LNCAP (cell line): Measurements from ENCODE around the gene MMAB.

ENCODE experiments used
- TF ChIP-seq, protein P1 (sequence below): fragments of 450-650 bp; IDR thresholded peaks from 2 replicates; pipeline ENCODE4 v1.5.1; 2017; ENCODE audit warnings: mild to moderate bottlenecking

The MMAB gene

DNA sequence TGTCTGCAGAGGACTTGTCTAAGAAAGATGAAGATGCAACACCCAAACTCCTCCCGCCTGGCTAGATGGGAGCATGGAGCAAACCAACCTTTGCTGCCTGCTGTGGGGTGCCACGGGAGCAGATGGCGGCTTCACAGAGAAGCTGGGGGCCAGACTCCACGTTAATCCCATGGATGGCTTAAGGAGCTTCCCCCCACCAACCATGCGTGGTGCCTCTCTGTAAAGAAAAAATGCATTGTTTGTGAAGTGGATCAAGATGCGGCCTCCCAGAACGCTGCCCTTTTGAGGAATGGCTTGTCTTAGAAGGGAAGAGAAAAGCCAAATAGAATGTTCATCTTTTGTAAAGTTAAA, 15.9 kb upstream of the MMAB start:
- TF ChIP-seq, protein P1, sequence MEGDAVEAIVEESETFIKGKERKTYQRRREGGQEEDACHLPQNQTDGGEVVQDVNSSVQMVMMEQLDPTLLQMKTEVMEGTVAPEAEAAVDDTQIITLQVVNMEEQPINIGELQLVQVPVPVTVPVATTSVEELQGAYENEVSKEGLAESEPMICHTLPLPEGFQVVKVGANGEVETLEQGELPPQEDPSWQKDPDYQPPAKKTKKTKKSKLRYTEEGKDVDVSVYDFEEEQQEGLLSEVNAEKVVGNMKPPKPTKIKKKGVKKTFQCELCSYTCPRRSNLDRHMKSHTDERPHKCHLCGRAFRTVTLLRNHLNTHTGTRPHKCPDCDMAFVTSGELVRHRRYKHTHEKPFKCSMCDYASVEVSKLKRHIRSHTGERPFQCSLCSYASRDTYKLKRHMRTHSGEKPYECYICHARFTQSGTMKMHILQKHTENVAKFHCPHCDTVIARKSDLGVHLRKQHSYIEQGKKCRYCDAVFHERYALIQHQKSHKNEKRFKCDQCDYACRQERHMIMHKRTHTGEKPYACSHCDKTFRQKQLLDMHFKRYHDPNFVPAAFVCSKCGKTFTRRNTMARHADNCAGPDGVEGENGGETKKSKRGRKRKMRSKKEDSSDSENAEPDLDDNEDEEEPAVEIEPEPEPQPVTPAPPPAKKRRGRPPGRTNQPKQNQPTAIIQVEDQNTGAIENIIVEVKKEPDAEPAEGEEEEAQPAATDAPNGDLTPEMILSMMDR: no peak

DNA sequence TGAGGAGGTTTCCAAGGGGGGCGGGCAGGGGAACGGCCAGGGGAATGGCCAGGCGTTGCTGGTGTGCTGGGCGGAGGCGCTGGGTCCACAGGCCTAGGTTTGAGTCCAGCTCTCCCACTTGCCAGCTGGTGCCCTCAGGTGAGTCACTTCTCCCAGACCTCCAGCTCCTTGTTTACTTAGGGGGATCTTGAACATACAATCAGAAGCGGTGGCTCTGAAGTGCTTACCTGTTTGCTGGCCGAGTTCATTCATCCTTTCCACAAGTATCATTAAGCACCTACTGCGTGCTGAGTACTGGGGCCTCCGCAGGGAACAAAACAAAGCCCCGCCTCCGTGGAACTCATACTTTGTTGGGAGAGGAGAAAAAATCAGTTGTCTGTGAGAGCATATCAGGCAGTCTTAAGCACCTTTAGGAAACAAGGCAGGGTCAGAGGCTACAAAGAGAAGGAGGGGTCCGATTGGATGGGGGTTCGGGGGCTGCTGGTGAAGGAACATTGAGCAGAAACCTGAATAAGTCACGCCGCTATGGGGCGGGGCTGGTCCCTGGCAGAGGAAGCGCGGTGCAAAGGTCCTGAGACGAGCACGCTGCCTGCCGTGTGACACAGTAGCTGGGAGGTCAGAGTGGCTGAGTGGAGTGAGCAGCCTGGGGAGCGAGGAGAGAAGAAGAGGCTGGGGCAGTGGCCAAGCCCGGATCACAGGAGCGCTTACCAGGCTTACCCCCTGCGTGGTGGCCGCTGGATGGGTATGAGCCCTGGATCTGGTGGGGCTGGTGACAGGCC, 15.3 kb upstream of the MMAB start:
- TF ChIP-seq, protein P1: no peak

DNA sequence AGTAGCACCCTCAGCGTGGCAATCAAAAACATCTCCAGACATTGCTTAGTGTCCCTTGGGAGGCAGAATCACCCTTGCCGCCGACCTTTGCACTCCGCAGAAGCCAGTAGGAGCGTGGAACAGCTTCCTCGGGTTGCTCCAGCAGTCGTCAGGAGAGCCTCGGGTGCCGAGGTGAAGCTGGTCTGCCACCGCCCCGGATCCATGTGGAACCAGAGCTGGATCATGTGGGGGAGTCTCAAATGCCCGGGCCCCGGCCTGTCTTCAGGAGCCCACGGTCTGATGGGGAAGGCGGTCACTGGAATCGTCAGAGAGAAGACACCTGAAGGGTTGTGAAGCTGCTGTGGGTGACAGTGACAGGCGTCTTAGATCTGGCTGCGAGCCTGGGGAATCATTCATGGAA, 14.6 kb upstream of the MMAB start:
- TF ChIP-seq, protein P1: no peak

DNA sequence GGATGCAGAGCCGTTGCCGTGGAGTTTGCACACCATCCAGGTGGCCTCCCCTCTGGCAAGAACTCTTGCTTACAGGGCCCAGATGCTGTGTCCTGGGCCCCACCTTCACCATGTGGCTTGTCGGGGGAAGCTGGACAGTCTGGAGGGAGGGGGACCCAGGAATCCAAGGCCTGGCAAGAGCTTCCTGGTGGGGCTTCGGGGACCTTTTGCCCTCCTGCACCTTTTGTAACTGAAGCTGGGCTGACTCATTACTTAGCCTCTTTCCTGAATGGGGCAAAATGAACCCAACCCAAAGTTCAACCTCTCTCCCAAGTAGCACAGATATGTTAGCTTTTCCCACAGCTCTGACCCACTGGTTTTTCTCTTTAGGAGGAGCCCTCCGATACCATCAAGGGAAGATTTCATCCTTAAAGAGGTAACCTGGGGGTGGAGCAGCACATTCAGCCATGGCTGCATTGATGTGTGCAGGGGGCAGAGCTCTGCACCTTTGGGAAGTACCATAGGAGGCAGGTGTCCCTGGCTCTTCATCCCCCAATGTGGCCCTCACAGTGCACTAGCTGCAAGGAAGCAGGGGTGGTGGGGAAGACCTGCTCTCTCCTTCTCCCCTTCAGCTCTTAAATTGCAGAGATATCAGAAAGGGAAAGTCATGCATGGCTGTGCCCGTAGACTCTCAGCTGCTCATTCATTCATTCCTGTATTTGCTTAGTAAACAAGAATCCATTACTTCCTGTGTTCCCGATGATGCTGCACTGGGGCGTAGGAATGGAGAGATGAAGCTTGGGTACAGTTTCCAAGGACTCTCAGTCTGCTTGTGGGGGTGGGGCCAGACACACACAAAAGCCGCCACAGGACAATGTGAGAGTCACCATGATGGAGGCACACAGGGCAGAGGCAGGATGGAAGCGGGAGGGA, 13.3 kb upstream of the MMAB start:
- TF ChIP-seq, protein P1: no peak

DNA sequence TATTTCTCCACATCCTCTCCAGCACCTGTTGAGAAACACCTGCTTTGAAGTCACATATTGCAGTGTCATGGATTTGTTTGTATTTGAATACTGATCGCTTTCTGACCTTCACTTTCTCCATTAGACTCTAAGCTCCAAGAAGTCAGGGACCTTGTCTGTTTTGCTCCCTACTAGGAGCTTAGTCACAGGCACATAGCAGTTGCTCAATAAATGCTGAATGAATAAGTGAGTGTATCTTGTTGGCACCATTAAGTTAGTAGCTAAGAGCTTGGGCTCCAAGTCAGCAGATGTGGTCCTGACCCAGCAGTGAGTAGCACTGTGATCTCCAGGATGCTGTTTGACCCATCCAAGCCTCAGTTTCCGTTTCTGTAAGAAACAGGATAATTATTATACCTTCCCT, 10.4 kb upstream of the MMAB start:
- TF ChIP-seq, protein P1: no peak

GRCh38 chr12:109582636-109583035, 9.3 kb upstream of the MMAB start:
- TF ChIP-seq, protein P1: no peak; the same call in 1 of the 2 replicates

DNA sequence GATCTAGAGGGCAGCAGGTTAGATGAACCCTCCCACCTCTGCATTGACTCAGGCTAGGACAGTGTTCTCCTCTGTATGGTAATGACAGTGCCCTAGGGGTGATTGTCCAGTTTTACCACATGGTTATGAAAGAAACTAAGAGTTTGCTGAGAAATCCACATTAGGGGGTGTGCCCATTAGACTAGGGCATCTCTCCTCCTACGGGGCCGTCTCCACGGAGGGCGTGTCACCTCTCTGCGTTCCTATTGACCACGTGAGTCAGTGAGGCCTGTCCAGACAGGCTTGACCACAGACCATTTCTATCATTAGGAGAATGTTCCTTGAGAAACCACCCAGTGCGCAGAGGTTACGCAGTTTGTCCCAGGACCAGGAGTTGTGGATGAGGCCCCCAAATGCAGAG, 8.6 kb upstream of the MMAB start:
- TF ChIP-seq, protein P1: no peak
